Liver (tissue), 9 donors: ENCODE data around the gene CGRRF1. TPM values are rescaled to one million over a fixed set of nuclear protein-coding genes. Genes with fewer than 3 reads are reported as not detected.
A peak's percentile ranks its signal among the peaks of the same experiment; 100 is the strongest.

Source experiments
- DNase-seq: peaks from one replicate; pipeline ENCODE4 v3.0.0-alpha.2; 2017; ENCODE audit warnings: low spot score
- H3K27ac ChIP-seq, 2 donors: one replicate each; pipeline ENCODE4 v1.7.0; 2013; ENCODE audit warnings: inconsistent platforms in 2 of 2, low read length in 2 of 2, control low read depth in 1 of 2, low read depth in 1 of 2, mild to moderate bottlenecking in 1 of 2
- H3K27me3 ChIP-seq, 4 donors: one replicate each; pipeline versions ENCODE4 v1.6.1 to v1.7.0; 2013; ENCODE audit warnings: low read length in 3 of 4, inconsistent platforms in 1 of 4, mild to moderate bottlenecking in 1 of 4, moderate library complexity in 1 of 4; ENCODE audit not compliant: control insufficient read depth in 4 of 4, insufficient read depth in 4 of 4
- H3K36me3 ChIP-seq, 4 donors: one replicate each; pipeline versions ENCODE4 v1.6.1 to v1.7.0; 2013; ENCODE audit warnings: low read length in 3 of 4, mild to moderate bottlenecking in 3 of 4, low read depth in 1 of 4, moderate library complexity in 1 of 4; ENCODE audit not compliant: control insufficient read depth in 4 of 4, insufficient read depth in 3 of 4
- H3K4me1 ChIP-seq, 4 donors: one replicate each; pipeline versions ENCODE4 v1.6.1 to v1.7.0; 2013; ENCODE audit warnings: low read length in 3 of 4, mild to moderate bottlenecking in 3 of 4, moderate library complexity in 1 of 4; ENCODE audit not compliant: control insufficient read depth in 4 of 4, insufficient read depth in 4 of 4
- H3K4me3 ChIP-seq, 3 donors: one replicate each; pipeline versions ENCODE4 v1.6.1 to v1.7.0; 2013; ENCODE audit warnings: low read length in 3 of 3, control low read depth in 1 of 3, low read depth in 1 of 3, mild to moderate bottlenecking in 1 of 3
- H3K9ac ChIP-seq, 2 donors: one replicate each; pipeline ENCODE4 v1.7.0; 2013; ENCODE audit warnings: low read length in 2 of 2, mild to moderate bottlenecking in 2 of 2, moderate library complexity in 2 of 2, control low read depth in 1 of 2, low read depth in 1 of 2
- H3K9me3 ChIP-seq, 4 donors: one replicate each; pipeline versions ENCODE4 v1.6.1 to v1.7.0; 2013; ENCODE audit warnings: low read length in 3 of 4; ENCODE audit not compliant: control insufficient read depth in 4 of 4
- ATF3 ChIP-seq: IDR thresholded peaks from 2 replicates; pipeline ENCODE4 v1.6.1; 2016; ENCODE audit warnings: antibody characterized with exemption
- EGR1 ChIP-seq, 2 donors: IDR thresholded peaks; 2 replicates each; pipeline ENCODE4 v1.6.1; 2016 to 2018; ENCODE audit warnings: antibody characterized with exemption in 2 of 2, low read depth in 2 of 2
- FOXA1 ChIP-seq: IDR thresholded peaks from 2 replicates; pipeline ENCODE4 v1.6.1; 2016; ENCODE audit warnings: antibody characterized with exemption
- FOXA2 ChIP-seq: IDR thresholded peaks from 2 replicates; pipeline ENCODE4 v1.6.1; 2016; ENCODE audit warnings: antibody characterized with exemption
- GABPA ChIP-seq, 2 donors: IDR thresholded peaks in 1 of 2; conservative IDR thresholded peaks in 1 of 2; 2 replicates each; pipeline ENCODE4 v1.6.1; 2016; ENCODE audit warnings: antibody characterized with exemption in 2 of 2, mild to moderate bottlenecking in 1 of 2, moderate library complexity in 1 of 2
- HNF4A ChIP-seq, 2 donors: conservative IDR thresholded peaks; 2 replicates each; pipeline ENCODE4 v1.6.1; 2016; ENCODE audit warnings: antibody characterized with exemption in 2 of 2, mild to moderate bottlenecking in 2 of 2
- HNF4G ChIP-seq: IDR thresholded peaks from 2 replicates; pipeline ENCODE4 v1.6.1; 2016; ENCODE audit warnings: antibody characterized with exemption
- JUND ChIP-seq, 2 donors: IDR thresholded peaks; 2 replicates each; pipeline ENCODE4 v1.6.1; 2016; ENCODE audit warnings: antibody characterized with exemption in 2 of 2
- NR2F2 ChIP-seq: IDR thresholded peaks from 2 replicates; pipeline ENCODE4 v1.6.1; 2016; ENCODE audit warnings: antibody characterized with exemption
- RAD21 ChIP-seq, 2 donors: IDR thresholded peaks; 2 replicates each; pipeline ENCODE4 v1.6.1; 2016; ENCODE audit warnings: antibody characterized with exemption in 2 of 2, mild to moderate bottlenecking in 2 of 2
- RXRA ChIP-seq, 2 donors: IDR thresholded peaks; 2 replicates each; pipeline ENCODE4 v1.6.1; 2017 to 2018; ENCODE audit warnings: antibody characterized with exemption in 2 of 2, mild to moderate bottlenecking in 1 of 2
- SP1 ChIP-seq: IDR thresholded peaks from 2 replicates; pipeline ENCODE4 v1.6.1; 2018; ENCODE audit warnings: antibody characterized with exemption, mild to moderate bottlenecking
- TAF1 ChIP-seq: conservative IDR thresholded peaks from 2 replicates; pipeline ENCODE4 v1.6.1; 2016; ENCODE audit warnings: antibody characterized with exemption, mild to moderate bottlenecking
- YY1 ChIP-seq: IDR thresholded peaks from 2 replicates; pipeline ENCODE4 v1.6.1; 2016; ENCODE audit warnings: antibody characterized with exemption, mild to moderate bottlenecking
- ZBTB33 ChIP-seq: IDR thresholded peaks from 2 replicates; pipeline ENCODE4 v1.6.1; 2016; ENCODE audit warnings: antibody characterized with exemption
- WGBS: extraction: QIAGEN DNeasy Blood & Tissue Kit; methylation state at CpG from one replicate; pipeline ENCODE4 v1.1.7; 2013; 5-methylcytosine and 5-hydroxymethylcytosine counted together
- polyA plus RNA-seq, 2 donors: library from polyadenylated mRNA; stranded (reverse) in 1 of 2; unstranded in 1 of 2; fragments of 200-250 nt in 1 of 2; fragments of >200 nt in 1 of 2; fragmentation: Nextera tagmentation in 1 of 2; extraction: Ambion mirVana in 1 of 2; gene quantifications; one replicate each; pipeline versions ENCODE4 v1.2.1 to v1.2.3, GENCODE V29; 2013 to 2015
- total RNA-seq, 2 donors: library from RNA; depleted of rRNA; stranded (reverse); fragments of >200 nt; gene quantifications; one replicate each; pipeline ENCODE4 v1.2.3, GENCODE V29; 2014
- TF ChIP-seq, protein P1 (sequence below): IDR thresholded peaks from 2 replicates; pipeline ENCODE4 v1.6.1; 2016; ENCODE audit warnings: antibody characterized with exemption
- TF ChIP-seq, protein P2 (sequence below): fragments of 150-350 bp; IDR thresholded peaks from 2 replicates; pipeline ENCODE4 v1.5.1; 2017; ENCODE audit warnings: improper control_type of control experiment, low read depth, low read length; ENCODE audit not compliant: missing input control
- TF ChIP-seq, protein P3 (sequence below): IDR thresholded peaks from 2 replicates; pipeline ENCODE4 v1.6.1; 2016; ENCODE audit warnings: antibody characterized with exemption, mild to moderate bottlenecking
- donor health status: healthy.
- donor health status: healthy.
- donor health status: healthy.
- donor health status: healthy.
- donor health status: healthy.

CGRRF1 gene
- total and polyA plus RNA-seq, 4 donors = 4.6 to 11.2 (median 5.0) TPM

DNA sequence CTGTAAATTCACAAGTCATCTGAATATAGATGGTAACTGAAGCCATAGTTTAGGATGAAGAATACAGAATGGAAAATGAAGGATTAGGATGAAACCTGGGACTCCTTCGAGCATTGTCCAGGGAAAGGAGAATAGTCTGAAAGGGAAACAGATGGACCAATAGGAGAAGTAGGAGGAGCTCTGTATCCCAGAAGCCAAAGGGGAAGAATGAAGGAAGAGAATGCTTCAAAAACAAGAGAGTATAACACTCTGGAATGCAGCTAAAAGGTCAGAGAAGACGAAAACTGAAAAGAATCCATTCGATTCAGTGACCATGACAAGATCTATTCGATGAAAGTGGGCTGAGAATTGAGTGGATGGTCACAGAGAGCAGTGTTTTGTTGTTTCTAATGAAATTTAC lies 21.9 kb upstream of the CGRRF1 start:
- Histone ChIP-seq H3K36me3 (no peaks in the 10 kb centered on the region), H3K27ac (peak overlapping the region; percentile 83 to 87), H3K4me3 (peak overlapping the region; percentile 2 to 93 (median 84)), H3K4me1 (peaks cover 10 to 28% (median 25%) of the 10 kb centered on the region in 4 donors), H3K9me3 (no peaks in the 10 kb centered on the region), H3K9ac (no peak overlapping the region), H3K27me3 (no peaks in the 10 kb centered on the region)
- 56% methylated on average over 4 of the region's 4 CpGs for WGBS
- no peak for TF ChIP-seq JUND (IDR thresholded peaks at IDR 0.05)
- no peak for TF ChIP-seq GABPA (IDR thresholded peaks at IDR 0.05 in 1 of 2, conservative IDR thresholded peaks at IDR 0.05 in 1 of 2)
- TF ChIP-seq, protein P1, sequence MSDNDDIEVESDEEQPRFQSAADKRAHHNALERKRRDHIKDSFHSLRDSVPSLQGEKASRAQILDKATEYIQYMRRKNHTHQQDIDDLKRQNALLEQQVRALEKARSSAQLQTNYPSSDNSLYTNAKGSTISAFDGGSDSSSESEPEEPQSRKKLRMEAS = no peak
- no peak for TF ChIP-seq RAD21 (IDR thresholded peaks at IDR 0.05)
- TF ChIP-seq NR2F2 = no peak
- TF ChIP-seq FOXA1 = no peak
- TF ChIP-seq HNF4A (conservative IDR thresholded peaks at IDR 0.05) = no peak
- no peak for TF ChIP-seq EGR1 (IDR thresholded peaks at IDR 0.05; ENCODE audit: low read depth in 2 of 2)
- TF ChIP-seq TAF1 = no peak
- TF ChIP-seq HNF4G = no peak
- TF ChIP-seq, protein P2, sequence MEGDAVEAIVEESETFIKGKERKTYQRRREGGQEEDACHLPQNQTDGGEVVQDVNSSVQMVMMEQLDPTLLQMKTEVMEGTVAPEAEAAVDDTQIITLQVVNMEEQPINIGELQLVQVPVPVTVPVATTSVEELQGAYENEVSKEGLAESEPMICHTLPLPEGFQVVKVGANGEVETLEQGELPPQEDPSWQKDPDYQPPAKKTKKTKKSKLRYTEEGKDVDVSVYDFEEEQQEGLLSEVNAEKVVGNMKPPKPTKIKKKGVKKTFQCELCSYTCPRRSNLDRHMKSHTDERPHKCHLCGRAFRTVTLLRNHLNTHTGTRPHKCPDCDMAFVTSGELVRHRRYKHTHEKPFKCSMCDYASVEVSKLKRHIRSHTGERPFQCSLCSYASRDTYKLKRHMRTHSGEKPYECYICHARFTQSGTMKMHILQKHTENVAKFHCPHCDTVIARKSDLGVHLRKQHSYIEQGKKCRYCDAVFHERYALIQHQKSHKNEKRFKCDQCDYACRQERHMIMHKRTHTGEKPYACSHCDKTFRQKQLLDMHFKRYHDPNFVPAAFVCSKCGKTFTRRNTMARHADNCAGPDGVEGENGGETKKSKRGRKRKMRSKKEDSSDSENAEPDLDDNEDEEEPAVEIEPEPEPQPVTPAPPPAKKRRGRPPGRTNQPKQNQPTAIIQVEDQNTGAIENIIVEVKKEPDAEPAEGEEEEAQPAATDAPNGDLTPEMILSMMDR = no peak
- no peak for TF ChIP-seq FOXA2
- DNase-seq = no peak

- Histone ChIP-seq H3K4me3 (peak overlapping the region; percentile 84 to 94 (median 93)), H3K36me3 (no peaks in the 10 kb centered on the region), H3K9ac (peak overlapping the region; percentile 41 to 75), H3K27me3 (no peaks in the 10 kb centered on the region), H3K9me3 (no peaks in the 10 kb centered on the region), H3K4me1 (peaks cover 9 to 23% (median 21%) of the 10 kb centered on the region in 4 donors), H3K27ac (peak overlapping the region; percentile 83 to 87)
- under 1% methylated on average over 9 of the region's 9 CpGs for WGBS
- no peak for TF ChIP-seq RXRA (IDR thresholded peaks at IDR 0.05)
- TF ChIP-seq SP1 = no peak
- TF ChIP-seq RAD21 (IDR thresholded peaks at IDR 0.05) = no peak
- no peak for TF ChIP-seq HNF4A (conservative IDR thresholded peaks at IDR 0.05)
- DNase-seq = no peak
Observed at GRCh38 chr14:54488318-54488645, 21.4 kb upstream of the CGRRF1 start.

DNA sequence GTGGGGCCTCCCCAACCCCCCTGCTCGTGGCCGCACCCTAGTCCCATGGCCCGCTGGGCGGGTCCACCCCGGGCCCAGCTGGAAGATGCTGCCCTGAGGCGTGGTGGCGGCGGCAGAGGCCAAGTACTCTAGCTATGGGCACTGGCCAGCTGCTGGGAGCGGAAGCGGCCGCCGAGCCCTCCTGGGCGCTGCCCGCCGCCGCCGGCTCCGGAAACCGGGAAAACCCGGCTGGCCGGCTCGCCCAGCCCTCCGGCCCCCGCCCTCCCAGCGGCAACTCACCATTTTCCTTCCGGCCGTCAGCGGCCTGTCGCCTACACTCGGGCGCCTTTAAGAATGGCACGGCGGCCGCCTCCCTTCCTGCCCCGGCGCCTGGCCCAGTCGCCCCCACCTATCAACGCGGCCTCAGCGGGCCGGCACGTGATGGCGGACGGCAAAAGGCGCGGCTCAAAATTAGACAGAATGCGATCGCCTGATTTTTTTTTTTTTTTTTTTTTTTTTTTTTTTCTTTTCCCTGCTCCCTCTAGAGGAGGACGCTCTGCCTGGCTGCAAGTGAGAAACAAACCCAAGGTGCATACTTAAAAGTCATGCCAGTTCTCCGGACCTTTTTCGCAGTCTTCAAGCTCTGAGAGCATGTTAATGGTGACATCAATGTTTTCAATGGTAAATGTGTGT lies 20.9 kb upstream of the CGRRF1 start, which contains the start of gene GMFB:
Gene GMFB, minus strand, starts transcription at position 335 of the 672 bp plus-strand sequence. Its CDS starts 53 bp downstream, at position 282.
- Histone ChIP-seq H3K9me3 (no peaks in the 10 kb centered on the region), H3K36me3 (no peaks in the 10 kb centered on the region), H3K27me3 (no peaks in the 10 kb centered on the region), H3K9ac (peak within 1 kb of the TSS; percentile 69 to 75), H3K4me1 (peaks cover 7 to 18% (median 16%) of the 10 kb centered on the region in 4 donors), H3K4me3 (peak within 1 kb of the TSS; percentile 84 to 94 (median 93)), H3K27ac (peak within 1 kb of the TSS; percentile 85 to 87)
- WGBS = under 1% methylated on average over 51 of the region's 51 CpGs
- peak; percentile 85 for DNase-seq
- TF ChIP-seq JUND (IDR thresholded peaks at IDR 0.05) = peak in 1 of 2 donors; percentile 45
- TF ChIP-seq EGR1 (IDR thresholded peaks at IDR 0.05; ENCODE audit: low read depth in 2 of 2) = peak in 1 of 2 donors; percentile 80
- peak; percentile 28 for TF ChIP-seq ATF3
- TF ChIP-seq HNF4G = no peak
- no peak for TF ChIP-seq NR2F2
- peak; percentile 84 for TF ChIP-seq ZBTB33
- peak; percentile 64 for TF ChIP-seq SP1
- TF ChIP-seq HNF4A (conservative IDR thresholded peaks at IDR 0.05) = peak; percentile 37 to 44
- TF ChIP-seq FOXA1 = no peak
- TF ChIP-seq YY1 = peak; percentile 89
- TF ChIP-seq, protein P3, sequence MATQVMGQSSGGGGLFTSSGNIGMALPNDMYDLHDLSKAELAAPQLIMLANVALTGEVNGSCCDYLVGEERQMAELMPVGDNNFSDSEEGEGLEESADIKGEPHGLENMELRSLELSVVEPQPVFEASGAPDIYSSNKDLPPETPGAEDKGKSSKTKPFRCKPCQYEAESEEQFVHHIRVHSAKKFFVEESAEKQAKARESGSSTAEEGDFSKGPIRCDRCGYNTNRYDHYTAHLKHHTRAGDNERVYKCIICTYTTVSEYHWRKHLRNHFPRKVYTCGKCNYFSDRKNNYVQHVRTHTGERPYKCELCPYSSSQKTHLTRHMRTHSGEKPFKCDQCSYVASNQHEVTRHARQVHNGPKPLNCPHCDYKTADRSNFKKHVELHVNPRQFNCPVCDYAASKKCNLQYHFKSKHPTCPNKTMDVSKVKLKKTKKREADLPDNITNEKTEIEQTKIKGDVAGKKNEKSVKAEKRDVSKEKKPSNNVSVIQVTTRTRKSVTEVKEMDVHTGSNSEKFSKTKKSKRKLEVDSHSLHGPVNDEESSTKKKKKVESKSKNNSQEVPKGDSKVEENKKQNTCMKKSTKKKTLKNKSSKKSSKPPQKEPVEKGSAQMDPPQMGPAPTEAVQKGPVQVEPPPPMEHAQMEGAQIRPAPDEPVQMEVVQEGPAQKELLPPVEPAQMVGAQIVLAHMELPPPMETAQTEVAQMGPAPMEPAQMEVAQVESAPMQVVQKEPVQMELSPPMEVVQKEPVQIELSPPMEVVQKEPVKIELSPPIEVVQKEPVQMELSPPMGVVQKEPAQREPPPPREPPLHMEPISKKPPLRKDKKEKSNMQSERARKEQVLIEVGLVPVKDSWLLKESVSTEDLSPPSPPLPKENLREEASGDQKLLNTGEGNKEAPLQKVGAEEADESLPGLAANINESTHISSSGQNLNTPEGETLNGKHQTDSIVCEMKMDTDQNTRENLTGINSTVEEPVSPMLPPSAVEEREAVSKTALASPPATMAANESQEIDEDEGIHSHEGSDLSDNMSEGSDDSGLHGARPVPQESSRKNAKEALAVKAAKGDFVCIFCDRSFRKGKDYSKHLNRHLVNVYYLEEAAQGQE = peak; percentile 59
- peak; percentile 86 for TF ChIP-seq TAF1
- peak; percentile 51 to 66 for TF ChIP-seq RAD21 (IDR thresholded peaks at IDR 0.05)
